Mammary epithelial cell (primary cell): ENCODE data around the gene ACSS1.

Experiments used
- CTCF ChIP-seq, 2 donors: IDR thresholded peaks in 1 of 2; conservative IDR thresholded peaks in 1 of 2; 2 replicates each; pipeline ENCODE4 v1.5.1; 2011 to 2012; ENCODE audit warnings: inconsistent platforms in 2 of 2, low read length in 2 of 2, mild to moderate bottlenecking in 2 of 2, control low read depth in 1 of 2, low read depth in 1 of 2; ENCODE audit not compliant: insufficient read depth in 1 of 2; ENCODE audit errors: extremely low read depth in 1 of 2
- EZH2 ChIP-seq: IDR thresholded peaks from 2 replicates; pipeline ENCODE4 v1.6.1; 2012; ENCODE audit warnings: low read length, inconsistent platforms, borderline replicate concordance

DNA sequence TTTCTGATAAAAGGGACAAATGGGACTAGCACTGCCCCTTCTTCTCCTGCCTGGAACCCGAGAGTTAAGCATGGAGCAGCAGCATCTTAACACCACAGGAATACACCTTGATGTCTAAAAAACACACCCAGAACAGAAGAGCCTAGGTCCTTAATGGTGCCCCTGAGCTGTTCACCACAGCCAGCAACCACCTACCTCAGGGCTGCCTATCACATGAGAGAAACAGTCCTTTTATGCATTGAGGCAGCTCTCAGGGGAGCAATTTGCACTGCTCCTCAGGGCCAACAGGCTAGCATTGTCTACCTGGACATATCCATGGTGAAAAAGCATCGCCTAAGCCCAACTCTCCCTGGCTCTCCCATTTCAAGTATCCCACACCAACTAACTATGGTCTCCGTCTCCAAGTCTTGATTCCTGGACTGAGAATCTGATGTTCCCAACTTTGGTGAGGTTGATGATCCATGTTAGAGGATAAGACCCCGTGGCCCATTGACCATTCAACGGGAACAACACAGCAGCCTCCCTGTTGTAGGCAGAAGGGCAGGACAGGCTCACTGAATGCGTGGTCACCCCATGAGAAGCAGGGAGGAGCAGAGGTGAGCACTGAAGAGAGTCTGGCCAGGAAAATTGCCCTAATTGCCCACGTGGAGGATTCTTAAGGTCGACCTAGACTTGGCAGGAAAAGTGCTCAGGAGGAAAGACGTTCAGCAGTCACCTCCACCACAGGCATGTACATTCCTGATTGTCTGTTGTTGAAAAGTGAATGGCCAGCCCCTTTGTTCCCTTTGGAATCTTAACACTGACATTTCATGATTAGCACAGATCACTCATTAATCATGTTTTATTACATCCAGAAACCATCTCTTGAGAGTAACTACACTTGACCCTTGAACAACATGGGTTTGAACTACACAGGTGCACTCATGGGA is 61.2 kb downstream of the ACSS1 start:
- TF ChIP-seq CTCF (conservative IDR thresholded peaks at IDR 0.05 in 1 of 2, IDR thresholded peaks at IDR 0.05 in 1 of 2; ENCODE audit: extremely low read depth in 1 of 2, insufficient read depth in 1 of 2, low read depth in 1 of 2, low read length in 2 of 2) (no peak), EZH2 (no peak)
